HEK293T (cell line): ENCODE results near the gene ANK3.

ENCODE experiments used
- CTCF ChIA-PET: fragments of 350-600 bp; formaldehyde crosslinking; extraction: SDS; loops from one replicate; lab custom pipeline; 2021; ENCODE audit warnings: antibody characterized with exemption, inconsistent platforms; lab: Yijun Ruan, JAX
- POLR2A ChIA-PET: fragments of 350-600 bp; formaldehyde crosslinking; extraction: SDS; loops from one replicate; lab custom pipeline; 2020; ENCODE audit warnings: antibody characterized with exemption, inconsistent platforms; lab: Yijun Ruan, JAX
- DNase-seq: peaks from one replicate; pipeline ENCODE4 v3.0.0; 2012; ENCODE audit warnings: mixed read lengths; ENCODE audit errors: extremely low spot score
- ARNT ChIP-seq: fragments of 450-650 bp; IDR thresholded peaks from 2 replicates; pipeline ENCODE4 v1.6.1; 2017; ENCODE audit warnings: mild to moderate bottlenecking
- BHLHE40 ChIP-seq: fragments of 450-650 bp; IDR thresholded peaks from 2 replicates; pipeline ENCODE4 v1.6.1; 2016; ENCODE audit warnings: mild to moderate bottlenecking, moderate library complexity, borderline replicate concordance
- CTBP1 ChIP-seq: fragments of 450-650 bp; IDR thresholded peaks from 2 replicates; pipeline ENCODE4 v1.6.1; 2016; ENCODE audit warnings: borderline replicate concordance
- ELF4 ChIP-seq: fragments of 450-650 bp; IDR thresholded peaks from 2 replicates; pipeline ENCODE4 v1.6.1; 2017; ENCODE audit warnings: antibody characterized with exemption
- FOXA1 ChIP-seq: fragments of 450-650 bp; IDR thresholded peaks from 2 replicates; pipeline ENCODE4 v1.6.1; 2016; ENCODE audit warnings: mild to moderate bottlenecking
- FOXK2 ChIP-seq: fragments of 450-650 bp; IDR thresholded peaks from 2 replicates; pipeline ENCODE4 v1.6.1; 2016; ENCODE audit warnings: mild to moderate bottlenecking
- FOXM1 ChIP-seq: fragments of 450-650 bp; IDR thresholded peaks from 2 replicates; pipeline ENCODE4 v1.6.1; 2017; ENCODE audit warnings: mild to moderate bottlenecking, borderline replicate concordance
- HDGF ChIP-seq: fragments of 450-650 bp; IDR thresholded peaks from 2 replicates; pipeline ENCODE4 v1.6.1; 2017; ENCODE audit warnings: antibody characterized with exemption, borderline replicate concordance
- L3MBTL2 ChIP-seq: fragments of 450-650 bp; conservative IDR thresholded peaks from 2 replicates; pipeline ENCODE4 v1.6.1; 2016; ENCODE audit warnings: mild to moderate bottlenecking
- LEF1 ChIP-seq: fragments of 450-650 bp; IDR thresholded peaks from 2 replicates; pipeline ENCODE4 v1.6.1; 2017; ENCODE audit warnings: mild to moderate bottlenecking, borderline replicate concordance
- NFRKB ChIP-seq: fragments of 450-650 bp; IDR thresholded peaks from 2 replicates; pipeline ENCODE4 v1.6.1; 2016; ENCODE audit warnings: mild to moderate bottlenecking, moderate library complexity
- PKNOX1 ChIP-seq: fragments of 450-650 bp; IDR thresholded peaks from 2 replicates; pipeline ENCODE4 v1.6.1; 2016
- SP1 ChIP-seq: fragments of 450-650 bp; IDR thresholded peaks from 2 replicates; pipeline ENCODE4 v1.6.1; 2017
- SUZ12 ChIP-seq: fragments of 450-650 bp; IDR thresholded peaks from 2 replicates; pipeline ENCODE4 v1.6.1; 2016; ENCODE audit warnings: mild to moderate bottlenecking
- TARDBP ChIP-seq: fragments of 450-650 bp; IDR thresholded peaks from 2 replicates; pipeline ENCODE4 v1.6.1; 2016
- ZNF384 ChIP-seq: fragments of 450-650 bp; IDR thresholded peaks from 2 replicates; pipeline ENCODE4 v1.6.1; 2016

ANK3 gene

GRCh38 chr10:60107308-60107976 is 282.2 kb downstream of the ANK3 start:
- ChIA-PET POLR2A (no interaction called here), CTCF (interaction anchor here (0.6 kb wide), 1 partner anchor 79 kb away, joined by 4 read pairs; no protein-coding TSS in a partner anchor)
- no peak for DNase-seq
- TF ChIP-seq ELF4 (no peak), L3MBTL2 (no peak), FOXK2 (no peak), FOXM1 (no peak), FOXA1 (no peak), BHLHE40 (no peak), TARDBP (no peak), LEF1 (no peak), SUZ12 (no peak), SP1 (no peak), NFRKB (no peak), PKNOX1 (no peak), ARNT (no peak), HDGF (no peak), CTBP1 (no peak), ZNF384 (no peak)

GRCh38 chr10:60105295-60105695 is 284.4 kb downstream of the ANK3 start:
- TF ChIP-seq NFRKB (no peak), ARNT (no peak), SUZ12 (no peak), FOXA1 (no peak), PKNOX1 (no peak), LEF1 (no peak), FOXK2 (no peak), ELF4 (no peak), FOXM1 (no peak), HDGF (no peak), BHLHE40 (no peak), L3MBTL2 (no peak), ZNF384 (no peak), TARDBP (no peak), CTBP1 (no peak), SP1 (no peak)
- no peak for DNase-seq
- ChIA-PET CTCF (no interaction called here), POLR2A (no interaction called here)

- DNase-seq = no peak
- POLR2A ChIA-PET = no interaction called here
- no peak for TF ChIP-seq CTBP1
- CTCF ChIA-PET = interaction anchor here (1.8 kb wide), 1 partner anchor 107 kb away, joined by 6 read pairs; no protein-coding TSS in a partner anchor
Observed at GRCh38 chr10:60101821-60102220, 287.9 kb downstream of the ANK3 start.

GRCh38 chr10:60099998-60100747 is 289.5 kb downstream of the ANK3 start:
- POLR2A ChIA-PET = no interaction called here
- TF ChIP-seq HDGF (no peak), ZNF384 (peak; percentile 60)
- DNase-seq = peak; percentile 46
- CTCF ChIA-PET = interaction anchor here (0.6 to 0.8 kb wide), 4 partner anchors 21 to 183 kb away, joined by 3 to 7 read pairs (median 4); no protein-coding TSS in a partner anchor

- TF ChIP-seq SP1 (no peak), NFRKB (no peak), FOXA1 (no peak), CTBP1 (no peak), TARDBP (no peak), FOXK2 (no peak)
- peak; percentile 26 for DNase-seq
- ChIA-PET POLR2A (no interaction called here), CTCF (no interaction called here)
Observed at GRCh38 chr10:60098677-60099601, 290.7 kb downstream of the ANK3 start.

GRCh38 chr10:60096761-60097513 is 292.7 kb downstream of the ANK3 start:
- DNase-seq = no peak
- no peak for TF ChIP-seq ARNT
- no peak for TF ChIP-seq LEF1
- TF ChIP-seq L3MBTL2 = no peak
- no peak for TF ChIP-seq FOXA1
- TF ChIP-seq ELF4 = no peak
- TF ChIP-seq TARDBP = no peak
- no peak for TF ChIP-seq SP1
- TF ChIP-seq NFRKB = no peak
- no peak for TF ChIP-seq FOXK2
- TF ChIP-seq ZNF384 = no peak
- ChIA-PET CTCF (interaction anchor here (0.7 to 1.8 kb wide), 2 partner anchors 18 to 111 kb away, joined by 3 to 4 read pairs; no protein-coding TSS in a partner anchor), POLR2A (no interaction called here)
